ENCODE measurements around the gene SPRN. TPM values are rescaled to one million over a fixed set of nuclear protein-coding genes. Genes with fewer than 3 reads are reported as not detected.
A peak's percentile ranks its signal among the peaks of the same experiment; 100 is the strongest.
"Not testable (repeated sequence)": the region's sequence is repeated elsewhere in the genome, so short reads cannot be mapped to it uniquely, and the experiment has no call there.

Gene SPRN, protein sequence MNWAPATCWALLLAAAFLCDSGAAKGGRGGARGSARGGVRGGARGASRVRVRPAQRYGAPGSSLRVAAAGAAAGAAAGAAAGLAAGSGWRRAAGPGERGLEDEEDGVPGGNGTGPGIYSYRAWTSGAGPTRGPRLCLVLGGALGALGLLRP
- under 1 TPM; 0.14 to 0.19 TPM for total RNA-seq
- long read RNA-seq, donor 1: 0 reads
- long read RNA-seq, donor 2: 0 reads

DNA sequence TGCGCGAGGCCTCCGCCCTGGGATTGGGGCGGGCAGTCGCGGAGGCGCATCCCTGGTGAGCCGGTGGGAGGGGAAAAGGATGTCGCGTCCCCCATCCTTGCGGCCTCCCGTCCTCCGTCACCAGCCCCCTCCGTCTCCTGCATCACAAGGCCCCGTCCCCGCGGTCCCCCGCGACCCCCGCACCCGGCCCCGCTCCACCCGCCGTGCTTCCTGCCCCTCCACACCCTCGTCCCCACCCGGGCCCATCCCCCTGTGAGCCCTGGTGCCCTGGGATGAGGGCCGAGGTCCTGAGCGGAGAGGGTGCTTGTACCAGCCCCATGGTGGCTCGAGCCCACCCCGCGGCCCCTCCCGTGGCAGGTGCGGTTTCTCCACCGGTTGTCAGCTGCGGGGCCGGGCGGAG lies at the start of gene SPRN:
Gene SPRN (minus strand): TSS at position 25 of the 400 bp plus-strand sequence. CDS start 944 bp downstream, outside the sequence.
- DNase-seq (ENCODE audit: low spot score): peak; percentile 71
- intact Hi-C loops (cut with DNase I): not testable (repeated sequence)

DNA sequence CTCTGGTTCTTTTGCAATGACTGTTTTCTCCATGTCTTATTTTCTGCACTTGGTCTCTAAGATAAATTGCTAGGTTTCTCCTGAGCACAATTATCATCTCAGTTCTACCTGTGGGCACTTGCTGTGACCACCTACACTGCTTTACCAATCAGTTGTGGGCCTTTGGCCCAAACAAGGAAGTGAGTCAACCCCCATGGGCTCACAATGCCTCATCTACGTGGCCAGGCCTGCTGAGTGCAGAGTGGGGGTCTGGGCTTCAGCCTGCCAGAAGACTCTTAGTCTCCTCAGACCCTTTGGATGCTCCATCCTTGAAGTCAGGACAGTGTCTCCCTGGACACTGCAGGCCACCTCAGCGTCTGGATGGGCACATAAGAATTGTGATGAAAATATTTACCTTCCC lies 49.6 kb upstream of the SPRN start:
- intact Hi-C loops (cut with DNase I): no loop called here
- no peak for DNase-seq (ENCODE audit: low spot score)

DNA sequence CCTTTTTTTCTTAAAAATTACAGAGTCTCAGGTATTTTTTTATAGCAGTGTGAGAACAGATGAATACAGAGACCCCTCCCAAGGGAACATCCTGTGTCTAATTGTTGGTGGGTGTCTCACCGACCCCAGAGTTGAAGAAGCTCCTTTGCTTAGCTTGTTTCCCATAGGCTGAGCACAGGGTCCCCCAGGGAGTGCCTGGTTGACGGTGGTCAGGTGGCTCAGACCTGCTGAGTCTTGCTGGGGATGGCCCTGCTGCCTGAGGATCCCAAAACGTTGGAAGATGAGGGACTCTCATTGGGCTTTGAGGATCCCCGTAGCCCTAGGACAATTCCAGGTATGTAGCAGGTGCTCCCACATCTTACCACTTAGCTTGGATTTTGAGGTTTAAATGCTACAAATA lies 48.8 kb upstream of the SPRN start:
- no peak for DNase-seq (ENCODE audit: low spot score)
- intact Hi-C loops (cut with DNase I): no loop called here

DNA sequence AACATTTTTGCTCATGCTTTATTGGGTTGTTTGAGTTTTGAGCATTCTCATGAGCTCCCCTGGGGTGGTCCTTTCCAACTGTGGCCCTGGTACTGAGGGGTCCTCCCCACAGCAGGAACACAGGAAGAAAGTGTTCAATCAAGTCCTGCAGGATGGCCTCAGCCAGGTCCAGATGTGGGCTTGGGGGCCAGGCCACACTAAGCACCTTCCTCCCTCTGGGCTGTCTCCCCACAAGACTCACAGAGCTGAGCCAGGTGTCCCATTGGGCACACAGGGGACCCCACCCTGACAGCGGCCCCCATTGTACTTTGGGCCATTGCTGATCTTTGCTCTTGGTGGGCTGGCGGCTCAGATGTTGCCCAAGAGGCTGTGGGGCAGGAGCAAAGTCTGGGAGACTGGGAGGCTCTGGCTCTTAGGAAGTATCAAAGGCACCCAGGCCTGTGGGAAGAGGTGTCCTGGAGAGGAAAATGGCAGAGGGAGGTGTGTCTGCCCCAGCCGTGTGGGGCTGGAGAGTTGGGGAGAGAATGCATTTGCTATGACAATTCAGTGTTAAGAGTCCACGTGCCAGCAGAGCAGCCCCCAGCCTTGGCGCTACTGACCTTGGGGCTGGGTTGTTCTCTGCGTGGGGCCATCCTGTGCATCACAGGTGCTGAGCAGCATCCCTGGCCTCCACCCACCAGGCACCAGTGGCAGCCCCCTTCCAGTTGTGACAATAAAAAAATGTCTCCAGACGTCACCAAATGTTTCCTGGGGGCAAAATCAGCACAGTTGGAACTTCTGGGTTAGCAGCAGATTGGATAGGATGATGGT lies 47.1 kb upstream of the SPRN start:
- no peak for DNase-seq (ENCODE audit: low spot score)
- intact Hi-C loops (cut with DNase I): no loop called here

DNA sequence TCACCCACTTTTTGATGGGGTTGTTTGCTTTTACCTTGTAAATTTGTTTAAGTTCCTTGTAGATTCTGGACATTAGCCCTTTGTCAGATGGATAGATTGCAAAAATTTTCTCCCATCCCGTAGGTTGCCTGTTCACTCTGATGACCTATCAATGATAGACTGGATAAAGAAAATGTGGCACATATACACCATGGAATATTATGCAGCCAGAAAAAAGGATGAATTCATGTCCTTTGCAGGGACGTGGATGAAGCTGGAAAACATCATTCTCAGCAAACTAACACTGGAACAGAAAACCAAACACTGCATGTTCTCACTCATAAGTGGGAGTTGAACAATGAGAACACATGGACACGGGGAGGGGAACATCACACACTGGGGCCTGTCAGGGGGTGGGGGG lies 44.8 kb upstream of the SPRN start:
- DNase-seq (ENCODE audit: low spot score); intact Hi-C loops (cut with DNase I): not testable (repeated sequence)

DNA sequence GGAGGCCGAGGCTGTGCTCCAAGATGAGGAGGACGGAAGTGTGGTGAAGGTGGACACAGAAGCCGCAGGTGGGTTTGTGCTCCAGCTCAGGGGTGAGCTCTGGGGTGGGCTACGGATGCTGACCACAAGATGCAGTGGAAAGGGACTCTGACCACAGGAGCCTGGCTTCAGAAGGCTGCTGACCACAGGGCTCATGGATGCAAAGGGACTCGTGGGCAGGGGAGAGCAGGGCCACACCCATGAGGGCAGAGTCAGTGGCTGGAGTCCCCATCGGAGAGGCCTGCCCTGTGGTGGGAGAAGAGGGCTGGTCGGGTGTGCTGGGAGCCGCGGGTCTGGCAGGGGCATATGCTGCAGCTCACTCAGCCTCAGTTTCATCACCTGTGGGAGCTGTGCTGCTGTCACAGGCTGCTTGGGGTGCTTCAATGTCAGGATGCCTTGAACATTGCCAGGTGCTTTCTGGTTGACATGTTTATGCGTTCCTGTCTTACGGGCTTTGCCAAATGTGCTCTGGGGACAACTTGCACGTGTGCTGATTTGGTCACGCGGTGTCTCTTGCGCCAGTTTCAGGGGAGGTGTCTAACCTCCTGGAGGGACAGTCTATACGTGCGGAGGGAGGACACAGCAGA lies 43.0 kb upstream of the SPRN start:
- peak; percentile 61 for DNase-seq (ENCODE audit: low spot score)
- intact Hi-C loops (cut with DNase I): no loop called here

DNA sequence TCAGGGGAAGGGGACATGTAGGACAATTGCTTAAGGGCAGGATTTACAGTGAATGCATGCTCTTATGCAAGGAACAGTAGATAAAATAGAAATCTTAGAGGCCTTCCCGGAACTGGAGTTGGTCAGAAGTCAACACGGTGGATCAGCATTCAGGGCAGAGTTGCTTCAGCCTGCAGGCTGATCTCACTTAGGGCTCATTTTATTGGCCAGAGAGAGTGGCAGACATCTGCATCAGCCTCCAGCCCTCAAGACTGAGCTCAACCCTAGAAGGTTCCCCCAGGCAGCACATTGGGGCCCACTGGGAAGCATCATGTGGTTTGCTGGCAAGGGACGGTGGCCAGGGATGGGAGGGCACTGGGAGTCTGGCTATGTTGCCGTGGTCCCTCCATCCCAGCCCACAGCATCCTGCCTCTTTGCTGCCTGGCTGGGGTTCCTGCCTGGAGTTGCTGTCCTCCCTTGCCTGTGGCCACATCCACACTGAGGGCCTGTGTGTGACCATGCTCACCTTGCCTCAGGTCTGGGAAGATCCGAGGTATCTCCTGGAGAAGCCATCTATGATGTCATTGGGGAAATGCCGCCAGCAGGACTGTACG lies 42.4 kb upstream of the SPRN start:
- intact Hi-C loops (cut with DNase I): no loop called here
- DNase-seq (ENCODE audit: low spot score): peak; percentile 48

DNA sequence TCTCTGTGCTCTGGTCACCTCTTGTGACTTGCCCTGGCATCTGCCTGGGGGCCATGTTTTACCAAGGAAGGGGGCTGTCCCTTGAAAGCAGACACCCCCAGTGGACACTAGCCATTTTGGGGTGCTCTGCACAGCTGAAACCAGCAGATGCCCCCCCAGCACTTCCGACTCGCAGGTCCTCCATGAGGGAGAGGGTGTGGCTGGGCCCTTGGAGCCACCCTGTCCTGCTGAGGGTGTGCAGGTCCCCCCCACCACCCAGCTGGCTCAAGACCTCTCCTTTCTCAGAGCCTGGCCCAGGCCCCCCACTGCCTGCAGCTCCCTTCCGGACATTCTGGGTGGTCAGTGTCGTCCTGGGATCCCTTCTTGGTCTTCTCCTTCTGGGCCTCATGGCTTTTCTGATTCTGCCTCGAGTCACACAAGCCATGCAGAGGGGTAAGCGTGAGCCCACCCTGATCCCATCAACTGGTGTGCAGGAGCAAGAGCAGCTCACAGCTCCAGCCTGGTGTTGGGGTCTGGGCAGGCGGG lies 41.6 kb upstream of the SPRN start:
- DNase-seq (ENCODE audit: low spot score): peak; percentile 51
- intact Hi-C loops (cut with DNase I): no loop called here

DNA sequence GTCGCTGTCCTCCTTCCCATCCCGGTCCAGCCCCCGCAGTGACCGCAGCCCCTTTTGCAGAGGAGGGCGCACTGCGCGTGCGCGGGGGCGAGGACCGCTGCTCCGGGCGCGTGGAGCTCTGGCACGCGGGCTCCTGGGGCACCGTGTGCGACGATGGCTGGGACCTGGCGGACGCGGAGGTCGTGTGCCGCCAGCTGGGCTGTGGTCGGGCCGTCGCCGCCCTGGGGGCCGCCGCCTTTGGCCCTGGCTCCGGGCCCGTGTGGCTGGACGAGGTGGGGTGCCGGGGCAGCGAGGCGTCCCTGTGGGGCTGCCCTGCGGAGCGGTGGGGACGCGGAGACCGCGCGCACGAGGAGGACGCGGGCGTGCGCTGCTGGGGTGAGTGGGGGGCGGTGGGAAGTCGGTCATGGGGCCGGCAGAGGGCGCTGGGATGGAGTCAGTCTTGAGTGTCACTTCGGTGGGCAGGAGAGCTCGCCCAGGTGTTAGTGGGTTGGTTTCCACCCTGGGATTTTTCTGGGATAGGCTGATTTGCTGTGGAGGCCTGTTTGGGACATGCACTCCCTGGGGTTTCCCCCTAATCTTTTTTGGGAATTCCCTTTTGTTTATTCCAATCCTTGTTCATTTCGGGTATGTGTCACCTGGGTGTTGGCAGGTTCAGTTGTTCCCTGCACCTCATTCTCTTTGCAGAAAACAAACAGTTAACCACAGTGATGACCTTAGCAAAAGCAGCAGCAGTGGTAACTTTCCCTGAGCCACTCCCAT lies 40.9 kb upstream of the SPRN start:
- intact Hi-C loops (cut with DNase I): no loop called here
- DNase-seq (ENCODE audit: low spot score): peak; percentile 72

DNA sequence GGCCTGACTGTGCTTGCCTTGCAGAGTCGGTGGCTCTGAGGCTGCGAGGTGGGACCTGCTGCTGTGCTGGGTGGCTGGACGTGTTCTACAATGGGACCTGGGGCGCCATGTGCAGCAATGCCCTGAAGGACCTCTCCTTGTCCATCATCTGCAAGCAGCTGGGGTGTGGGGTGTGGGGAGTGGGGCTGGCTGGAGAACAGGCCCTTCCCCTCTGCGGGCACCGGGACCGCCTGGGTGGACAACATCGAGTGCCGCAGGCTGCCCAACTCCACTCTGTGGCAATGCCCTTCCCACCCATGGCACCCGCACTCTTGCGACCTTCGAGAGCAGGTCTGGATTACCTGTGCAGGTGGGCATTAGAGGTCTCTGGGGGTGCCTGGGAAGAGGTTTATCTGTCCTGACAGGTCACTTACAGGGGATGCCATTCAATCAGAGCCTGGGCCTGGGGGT lies 40.2 kb upstream of the SPRN start:
- intact Hi-C loops (cut with DNase I): no loop called here
- peak; percentile 55 for DNase-seq (ENCODE audit: low spot score)

DNA sequence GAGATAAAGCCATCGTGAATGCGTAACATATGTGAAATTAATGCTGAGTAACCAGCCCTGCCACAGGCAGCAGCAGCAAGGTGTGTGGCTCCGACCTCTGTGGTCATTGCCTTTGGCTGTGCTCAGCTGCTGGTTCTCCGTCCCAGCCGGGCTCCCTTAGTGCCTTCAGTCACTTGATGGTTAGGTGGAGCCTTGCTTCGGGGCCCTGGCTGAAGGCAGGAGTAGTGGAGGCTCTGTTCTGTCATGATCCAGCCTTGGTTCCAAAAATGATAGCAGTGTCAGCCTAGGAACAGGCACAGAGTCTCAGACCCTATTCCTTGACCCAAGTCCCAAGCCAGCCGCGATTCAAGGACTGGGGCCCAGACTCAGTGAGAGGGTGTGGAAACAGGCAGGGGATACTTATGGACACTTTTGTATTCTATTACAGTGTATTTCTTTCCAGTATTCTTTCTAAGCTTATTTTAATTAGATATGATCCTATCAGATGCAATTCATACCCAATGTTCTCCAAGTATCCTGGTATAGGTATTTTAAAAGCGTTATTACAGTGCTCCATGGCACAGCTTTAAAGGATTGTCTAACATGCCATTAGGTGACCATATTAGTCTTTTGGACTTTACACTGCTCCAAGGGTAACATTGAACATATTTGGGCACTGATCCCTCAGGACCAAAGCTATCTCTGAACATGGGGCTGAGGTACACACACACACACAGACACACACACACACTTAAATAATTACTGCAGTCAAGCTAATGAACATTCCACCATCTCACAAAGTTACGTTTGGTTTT lies 38.3 kb upstream of the SPRN start:
- intact Hi-C loops (cut with DNase I): no loop called here
- DNase-seq (ENCODE audit: low spot score): peak; percentile 58

DNA sequence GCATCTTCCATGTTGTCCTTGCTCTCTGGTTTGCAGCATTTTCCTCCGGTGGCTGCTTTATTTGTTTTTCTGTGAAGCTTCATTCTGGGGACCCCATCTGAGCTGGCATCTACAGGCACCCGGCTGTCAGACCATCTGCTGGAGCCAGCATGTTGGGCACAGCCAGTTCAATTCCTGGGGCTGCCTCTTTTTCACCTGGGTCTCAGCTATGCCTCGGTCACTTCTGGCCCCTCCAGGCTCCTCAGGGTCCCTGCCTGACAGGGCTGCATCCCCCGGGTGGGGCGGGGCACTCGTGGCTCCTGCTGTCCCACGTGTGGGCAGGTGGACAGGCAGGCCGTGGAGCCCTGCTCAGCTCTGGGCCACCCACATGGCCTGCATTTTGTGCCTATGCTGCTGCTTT lies 37.4 kb upstream of the SPRN start:
- intact Hi-C loops (cut with DNase I): no loop called here
- no peak for DNase-seq (ENCODE audit: low spot score)

DNA sequence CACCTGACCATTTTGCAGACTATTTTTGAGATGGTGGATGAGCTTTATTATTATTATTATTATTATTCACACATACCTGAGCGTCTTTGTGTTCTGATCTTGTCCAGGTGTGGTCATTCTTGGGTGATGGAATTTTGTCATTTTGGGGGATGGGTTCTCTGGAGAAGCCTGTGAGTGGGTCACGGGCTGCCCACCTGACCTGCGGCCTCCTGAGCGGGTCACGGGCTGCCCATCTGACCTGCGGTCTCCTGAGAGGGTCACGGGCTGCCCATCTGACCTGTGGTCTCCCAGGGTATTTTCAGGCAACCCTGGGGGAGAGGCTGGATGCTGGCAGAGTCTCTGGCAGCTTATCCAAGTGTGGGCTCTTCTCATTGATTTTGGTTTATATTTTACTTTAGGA lies 36.6 kb upstream of the SPRN start:
- intact Hi-C loops (cut with DNase I): no loop called here
- DNase-seq (ENCODE audit: low spot score): no peak

DNA sequence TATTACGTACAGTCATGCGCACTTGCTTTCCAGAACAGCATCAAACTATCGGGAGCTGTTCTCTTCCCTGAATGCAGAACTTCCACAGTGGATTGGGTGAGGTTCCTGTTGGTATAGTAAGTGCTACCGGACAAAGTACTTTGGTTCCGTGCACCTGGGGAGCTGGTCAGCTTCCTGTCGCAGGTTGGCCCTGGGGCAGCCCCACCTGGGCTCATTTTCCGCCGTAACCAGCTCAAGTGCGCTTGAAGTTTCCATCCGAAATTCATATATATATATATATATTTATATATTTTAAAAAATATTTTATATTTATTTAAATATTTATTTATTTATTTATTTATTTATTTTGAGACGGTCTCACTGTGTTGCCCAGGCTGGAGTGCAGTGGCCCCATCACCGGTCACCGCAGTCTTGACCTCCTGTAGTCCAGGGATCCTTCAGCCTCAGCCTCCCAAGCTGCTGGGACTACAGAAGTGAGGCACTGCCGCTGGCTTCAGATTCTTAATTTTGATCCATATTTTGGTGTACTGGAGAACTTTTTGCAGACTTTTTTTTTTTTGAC lies 35.9 kb upstream of the SPRN start:
- DNase-seq (ENCODE audit: low spot score): no peak
- intact Hi-C loops (cut with DNase I): no loop called here

DNA sequence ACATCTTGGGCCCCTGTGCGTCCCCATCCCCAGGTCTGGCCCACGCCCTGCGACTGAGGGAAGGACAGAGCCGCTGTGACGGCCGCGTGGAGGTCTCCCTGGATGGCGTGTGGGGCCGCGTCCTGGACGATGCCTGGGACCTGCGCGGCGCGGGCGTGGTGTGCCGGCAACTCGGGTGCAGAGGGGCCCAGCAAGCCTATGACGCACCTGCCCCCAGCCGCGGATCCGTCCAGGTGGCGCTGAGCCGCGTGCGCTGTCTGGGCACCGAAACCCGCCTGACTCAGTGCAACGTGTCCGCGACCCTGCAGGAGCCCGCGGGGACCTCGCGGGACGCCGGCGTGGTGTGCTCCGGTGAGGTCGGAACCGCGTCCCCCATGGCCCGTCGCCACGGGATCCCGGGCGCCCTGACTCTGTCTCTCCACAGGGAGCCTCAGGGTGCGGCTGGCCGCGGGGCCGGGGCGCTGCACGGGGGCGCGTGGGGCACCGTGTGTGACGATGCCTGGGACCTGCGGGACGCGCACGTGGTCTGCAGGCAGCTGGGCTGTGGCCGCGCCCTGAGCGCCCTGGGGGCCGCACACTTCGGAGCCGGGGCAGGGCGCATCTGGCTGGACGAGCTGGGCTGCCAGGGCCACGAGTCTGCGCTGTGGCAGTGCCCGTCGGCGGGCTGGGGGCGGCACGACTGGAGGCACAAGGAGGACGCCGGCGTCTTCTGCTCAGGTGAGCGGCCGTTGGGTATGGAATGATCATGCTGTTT lies 35.2 kb upstream of the SPRN start:
- DNase-seq (ENCODE audit: low spot score): no peak
- intact Hi-C loops (cut with DNase I): no loop called here

DNA sequence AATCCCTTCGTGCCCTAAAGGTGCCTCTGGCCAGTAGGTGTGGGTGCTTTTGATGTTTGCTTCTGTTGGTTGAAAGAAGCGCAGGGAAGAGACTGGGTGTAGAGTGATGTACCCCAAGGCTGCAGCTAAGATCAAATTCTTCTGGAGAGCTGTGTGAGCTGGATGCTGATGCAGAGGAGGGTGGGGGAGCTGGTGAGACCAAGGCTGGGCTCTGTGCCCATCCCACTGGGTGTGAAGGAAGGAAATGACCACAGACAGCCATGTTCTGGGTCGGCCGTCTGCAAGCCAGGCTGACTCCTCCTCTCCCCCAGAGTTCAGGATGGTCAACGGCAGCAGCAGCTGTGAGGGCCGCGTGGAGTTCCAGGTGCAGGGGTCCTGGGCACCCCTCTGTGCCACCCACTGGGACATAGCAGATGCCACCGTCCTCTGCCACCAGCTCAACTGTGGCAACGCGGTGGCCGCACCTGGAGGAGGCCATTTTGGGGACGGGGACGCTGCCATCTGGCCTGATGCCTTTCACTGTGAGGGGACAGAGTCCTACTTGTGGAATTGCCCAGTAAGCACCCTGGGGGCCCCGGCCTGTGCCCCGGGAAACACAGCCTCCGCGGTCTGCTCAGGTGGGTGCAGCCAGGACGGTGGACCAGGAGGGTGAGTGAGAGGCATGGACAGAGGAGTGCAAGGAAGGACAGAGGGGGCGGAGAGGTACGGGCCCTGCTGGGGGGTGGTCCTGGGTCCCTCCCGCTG lies 34.5 kb upstream of the SPRN start:
- intact Hi-C loops (cut with DNase I): no loop called here
- peak; percentile 72 for DNase-seq (ENCODE audit: low spot score)
